NCI-H1092 (cell line): ENCODE data around the gene TTC21A.
"Not testable (repeated sequence)": the region's sequence is repeated elsewhere in the genome, so short reads cannot be mapped to it uniquely, and the experiment has no call there.

Source experiments
- DNase-seq: peaks from one replicate; lab custom pipeline; 2025; lab: John Stamatoyannopoulos, UW

TTC21A gene

GRCh38 chr3:39150803-39151631 lies 43.5 kb downstream of the TTC21A start:
- no peak for DNase-seq

GRCh38 chr3:39153977-39154279 lies 46.4 kb downstream of the TTC21A start:
- no peak for DNase-seq

GRCh38 chr3:39154280-39155021 lies 47.0 kb downstream of the TTC21A start:
- no peak for DNase-seq

GRCh38 chr3:39156421-39156820 lies 48.9 kb downstream of the TTC21A start:
- DNase-seq = no peak

GRCh38 chr3:39157359-39157758 lies 49.9 kb downstream of the TTC21A start:
- no peak for DNase-seq

GRCh38 chr3:39158148-39158715 lies 50.8 kb downstream of the TTC21A start:
- DNase-seq = no peak

GRCh38 chr3:39164414-39164813 lies 56.9 kb downstream of the TTC21A start:
- no peak for DNase-seq

GRCh38 chr3:39165518-39165917 lies 58.0 kb downstream of the TTC21A start:
- no peak for DNase-seq

- DNase-seq = no peak
These were observed 58.7 kb downstream of the TTC21A start for GRCh38 chr3:39166134-39166710.

- no peak for DNase-seq
These were observed 59.6 kb downstream of the TTC21A start for GRCh38 chr3:39166932-39167532.

GRCh38 chr3:39168156-39168780 lies 60.8 kb downstream of the TTC21A start:
- DNase-seq = no peak

- no peak for DNase-seq
These were observed 62.2 kb downstream of the TTC21A start for GRCh38 chr3:39169712-39170111.

- DNase-seq = no peak
These were observed 63.0 kb downstream of the TTC21A start for GRCh38 chr3:39170461-39170860.

- not testable (repeated sequence) for DNase-seq
These were observed 63.4 kb downstream of the TTC21A start for GRCh38 chr3:39170877-39171276.

GRCh38 chr3:39171860-39172259 lies 64.4 kb downstream of the TTC21A start:
- DNase-seq = no peak

- no peak for DNase-seq
These were observed 66.0 kb downstream of the TTC21A start for GRCh38 chr3:39173318-39174125.

- no peak for DNase-seq
These were observed 68.7 kb downstream of the TTC21A start for GRCh38 chr3:39176025-39176714.

GRCh38 chr3:39177708-39178332 lies 70.3 kb downstream of the TTC21A start:
- no peak for DNase-seq

- DNase-seq = no peak
These were observed 71.1 kb downstream of the TTC21A start for GRCh38 chr3:39178553-39178952.

GRCh38 chr3:39180183-39180545 lies 72.7 kb downstream of the TTC21A start:
- DNase-seq = no peak
